Pons (tissue), 1 donor: ENCODE results near the gene ANKRD31.

Experiments
- DNase-seq: peaks from one replicate; pipeline ENCODE4 v3.0.0-alpha.2; 2016; ENCODE audit warnings: low spot score

ANKRD31 gene

GRCh38 chr5:75037106-75037505 lies 199.6 kb downstream of the ANKRD31 start:
- peak; percentile 24 for DNase-seq

GRCh38 chr5:75034137-75034739 lies 202.4 kb downstream of the ANKRD31 start:
- no peak for DNase-seq

GRCh38 chr5:75031366-75031765 lies 205.3 kb downstream of the ANKRD31 start:
- DNase-seq: no peak

- no peak for DNase-seq
These were observed 208.6 kb downstream of the ANKRD31 start for GRCh38 chr5:75028090-75028489.

GRCh38 chr5:75023368-75024159 lies 213.1 kb downstream of the ANKRD31 start:
- no peak for DNase-seq

- DNase-seq: no peak
These were observed 214.9 kb downstream of the ANKRD31 start for GRCh38 chr5:75021800-75022199.

- DNase-seq: no peak
These were observed 215.5 kb downstream of the ANKRD31 start for GRCh38 chr5:75021219-75021618.

GRCh38 chr5:75020016-75020656 lies 216.5 kb downstream of the ANKRD31 start:
- no peak for DNase-seq

- no peak for DNase-seq
These were observed 217.7 kb downstream of the ANKRD31 start for GRCh38 chr5:75018805-75019587.
